Measurements from ENCODE around the gene PPEF2. TPM values are rescaled to one million over a fixed set of nuclear protein-coding genes. Genes with fewer than 3 reads are reported as not detected.

Gene PPEF2
- total RNA-seq, 2 donors from 2014 or later, result not detected

- H3K27me3 ChIP-seq (ENCODE audit: control insufficient read depth, insufficient read depth, low read length, poor library complexity, severe bottlenecking), result no peaks in the 10 kb centered on the region
- no peak overlapping the region for H3K9ac ChIP-seq (ENCODE audit: extremely low read depth, low read length, poor library complexity, severe bottlenecking)
- DNase-seq, result no peak
- H3K4me1 ChIP-seq (ENCODE audit: control insufficient read depth, insufficient read depth, low read length), result no peaks in the 10 kb centered on the region
- H3K4me3 Mint-ChIP-seq, result no peak overlapping the region
- H3K4me3 ChIP-seq (ENCODE audit: low read length), result no peak overlapping the region
- TF ChIP-seq CTCF (conservative IDR thresholded peaks at IDR 0.05), result no peak
- H3K4me1 Mint-ChIP-seq, result no peaks in the 10 kb centered on the region
- 87 to 92% methylated on average over 13 to 18 of the region's 18 CpGs for WGBS, 2 experiments (ENCODE audit: insufficient coverage in 1 of 2, insufficient read length in 1 of 2)
- no peaks in the 10 kb centered on the region for H3K27me3 Mint-ChIP-seq (ENCODE audit: insufficient read depth)
- no peaks in the 10 kb centered on the region for H3K9me3 Mint-ChIP-seq
- no peaks in the 10 kb centered on the region for H3K36me3 Mint-ChIP-seq (ENCODE audit: low read depth)
- H3K36me3 ChIP-seq (ENCODE audit: control insufficient read depth, insufficient read depth, low read length), result no peaks in the 10 kb centered on the region
- no peaks in the 10 kb centered on the region for H3K9me3 ChIP-seq (ENCODE audit: control insufficient read depth, low read length)
- no peak overlapping the region for H3K27ac ChIP-seq (ENCODE audit: low read depth, low read length)
- H3K27ac Mint-ChIP-seq, result no peak overlapping the region
These were observed 26.0 kb downstream of the PPEF2 start for GRCh38 chr4:75876218-75876617.

GRCh38 chr4:75869100-75869499 is 33.2 kb downstream of the PPEF2 start:
- Histone ChIP-seq H3K4me1 (ENCODE audit: control insufficient read depth, insufficient read depth, low read length) (no peaks in the 10 kb centered on the region), H3K27me3 (ENCODE audit: control insufficient read depth, insufficient read depth, low read length, poor library complexity, severe bottlenecking) (no peaks in the 10 kb centered on the region), H3K27ac (ENCODE audit: low read depth, low read length) (no peak overlapping the region), H3K9ac (ENCODE audit: extremely low read depth, low read length, poor library complexity, severe bottlenecking) (no peak overlapping the region), H3K4me3 (ENCODE audit: low read length) (no peak overlapping the region), H3K9me3 (ENCODE audit: control insufficient read depth, low read length) (no peaks in the 10 kb centered on the region), H3K36me3 (ENCODE audit: control insufficient read depth, insufficient read depth, low read length) (no peaks in the 10 kb centered on the region)
- H3K4me3 Mint-ChIP-seq, result no peak overlapping the region
- H3K9me3 Mint-ChIP-seq, result no peaks in the 10 kb centered on the region
- peaks cover 5% of the 10 kb centered on the region for H3K4me1 Mint-ChIP-seq
- 0 to 64% methylated on average over 1 to 3 of the region's 3 CpGs for WGBS, 2 experiments (ENCODE audit: insufficient coverage in 1 of 2, insufficient read length in 1 of 2)
- no peak for TF ChIP-seq CTCF (conservative IDR thresholded peaks at IDR 0.05)
- no peaks in the 10 kb centered on the region for H3K27me3 Mint-ChIP-seq (ENCODE audit: insufficient read depth)
- DNase-seq, result no peak
- no peak overlapping the region for H3K27ac Mint-ChIP-seq
- H3K36me3 Mint-ChIP-seq (ENCODE audit: low read depth), result no peaks in the 10 kb centered on the region

DNA sequence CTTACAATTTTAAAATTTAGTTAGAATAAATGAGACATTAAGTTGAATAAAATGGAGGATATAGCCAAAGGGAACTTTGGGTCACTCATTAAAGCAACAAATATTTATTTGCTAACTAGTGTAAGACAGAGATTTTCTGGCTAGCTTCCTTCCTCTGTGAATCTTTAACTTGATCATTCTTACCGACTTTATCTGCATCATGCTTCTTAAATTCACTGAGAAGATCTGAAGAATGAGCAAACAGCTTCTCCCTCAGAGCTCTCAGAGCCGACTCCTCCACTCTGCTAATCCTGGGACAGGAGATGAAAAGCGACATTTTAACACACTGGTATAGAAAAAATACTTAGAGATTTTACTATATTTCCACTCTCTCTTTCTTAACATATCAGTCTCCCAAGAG is 35.1 kb downstream of the PPEF2 start:
- no peak overlapping the region for H3K27ac Mint-ChIP-seq

More for the DNA sequence above, 35.1 kb downstream of the PPEF2 start:
- Mint-ChIP-seq H3K9me3 (no peaks in the 10 kb centered on the region), H3K4me1 (peaks cover 5% of the 10 kb centered on the region), H3K27me3 (ENCODE audit: insufficient read depth) (no peaks in the 10 kb centered on the region), H3K36me3 (ENCODE audit: low read depth) (no peaks in the 10 kb centered on the region), H3K4me3 (no peak overlapping the region)
- no peak overlapping the region for H3K9ac ChIP-seq (ENCODE audit: extremely low read depth, low read length, poor library complexity, severe bottlenecking)
- no peak for DNase-seq
- no peak for TF ChIP-seq CTCF (conservative IDR thresholded peaks at IDR 0.05)
- 71 to 90% methylated on average over 2 to 3 of the region's 3 CpGs for WGBS, 2 experiments (ENCODE audit: insufficient coverage in 1 of 2, insufficient read length in 1 of 2)
- H3K36me3 ChIP-seq (ENCODE audit: control insufficient read depth, insufficient read depth, low read length), result no peaks in the 10 kb centered on the region
- H3K4me1 ChIP-seq (ENCODE audit: control insufficient read depth, insufficient read depth, low read length), result no peaks in the 10 kb centered on the region
- H3K27ac ChIP-seq (ENCODE audit: low read depth, low read length), result no peak overlapping the region
- H3K27me3 ChIP-seq (ENCODE audit: control insufficient read depth, insufficient read depth, low read length, poor library complexity, severe bottlenecking), result no peaks in the 10 kb centered on the region
- H3K9me3 ChIP-seq (ENCODE audit: control insufficient read depth, low read length), result no peaks in the 10 kb centered on the region
- H3K4me3 ChIP-seq (ENCODE audit: low read length), result no peak overlapping the region
